T-helper 17 cell (primary cell): ENCODE results near the gene KBTBD12. TPM values are rescaled to one million over a fixed set of nuclear protein-coding genes. Genes with fewer than 3 reads are reported as not detected.

Experiments
- ATAC-seq: fragments of 150-1000 bp; cut with Tn5 transposase; 2 replicates; pipeline ENCODE4 v1.10.0; 2021; ENCODE audit warnings: mild to moderate bottlenecking, moderate library complexity
- DNase-seq, 3 donors: peaks; one replicate each; pipeline versions ENCODE4 v3.0.0 to v3.0.0-alpha.2; 2020 to 2021
- H3K9me3 ChIP-seq: one replicate; pipeline ENCODE4 v1.7.0; 2013; ENCODE audit warnings: low read length, mild to moderate bottlenecking; ENCODE audit not compliant: control insufficient read depth, poor library complexity, severe bottlenecking
- H3K27ac Mint-ChIP-seq: one replicate; pipeline ENCODE4 v1.8.0; 2022; ENCODE audit warnings: mild to moderate bottlenecking, moderate library complexity, mixed read lengths
- H3K27me3 Mint-ChIP-seq: one replicate; pipeline ENCODE4 v1.8.0; 2022; ENCODE audit warnings: mixed read lengths
- H3K36me3 Mint-ChIP-seq: one replicate; pipeline ENCODE4 v1.8.0; 2022; ENCODE audit warnings: low read depth, mixed read lengths
- H3K4me1 Mint-ChIP-seq: one replicate; pipeline ENCODE4 v1.8.0; 2022; ENCODE audit warnings: mild to moderate bottlenecking, mixed read lengths
- H3K4me3 Mint-ChIP-seq: one replicate; pipeline ENCODE4 v1.8.0; 2022; ENCODE audit warnings: mild to moderate bottlenecking, moderate library complexity, mixed read lengths
- total RNA-seq, 4 donors: library from RNA in 2 of 4; stranded (reverse) in 2 of 4; gene quantifications; one replicate each; pipeline ENCODE4 v1.2.3 and lab custom pipeline; 2022 to 2026

Gene KBTBD12
- total RNA-seq, 2 donors from 2014 or later, result 0.50 TPM; not detected in 1

- Mint-ChIP-seq H3K36me3 (no peaks in the 10 kb centered on the region), H3K4me1 (peaks cover 2% of the 10 kb centered on the region), H3K4me3 (no peak overlapping the region), H3K27ac (no peak overlapping the region), H3K27me3 (peaks cover 43% of the 10 kb centered on the region)
- DNase-seq, result no peak
- no peaks in the 10 kb centered on the region for H3K9me3 ChIP-seq
- no peak for ATAC-seq
Measured at GRCh38 chr3:127985655-127986225, 70.7 kb downstream of the KBTBD12 start.

- Mint-ChIP-seq H3K27me3 (peaks cover 43% of the 10 kb centered on the region), H3K27ac (no peak overlapping the region), H3K4me1 (peaks cover 2% of the 10 kb centered on the region), H3K4me3 (no peak overlapping the region), H3K36me3 (no peaks in the 10 kb centered on the region)
- no peaks in the 10 kb centered on the region for H3K9me3 ChIP-seq
- DNase-seq (no peak), ATAC-seq (no peak)
Measured at GRCh38 chr3:127986803-127987202, 71.8 kb downstream of the KBTBD12 start.

- H3K4me1 Mint-ChIP-seq, result peaks cover 2% of the 10 kb centered on the region
- no peak overlapping the region for H3K4me3 Mint-ChIP-seq
- no peaks in the 10 kb centered on the region for H3K36me3 Mint-ChIP-seq
- DNase-seq (no peak), ATAC-seq (no peak)
- H3K9me3 ChIP-seq, result no peaks in the 10 kb centered on the region
- H3K27me3 Mint-ChIP-seq, result peaks cover 39% of the 10 kb centered on the region
- no peak overlapping the region for H3K27ac Mint-ChIP-seq
Measured at GRCh38 chr3:127987309-127987995, 72.4 kb downstream of the KBTBD12 start.

- Mint-ChIP-seq H3K27ac (no peak overlapping the region), H3K4me3 (no peak overlapping the region), H3K36me3 (no peaks in the 10 kb centered on the region), H3K27me3 (peaks cover 28% of the 10 kb centered on the region), H3K4me1 (no peaks in the 10 kb centered on the region)
- DNase-seq (no peak), ATAC-seq (no peak)
- H3K9me3 ChIP-seq, result no peaks in the 10 kb centered on the region
Measured at GRCh38 chr3:127988770-127989557, 73.9 kb downstream of the KBTBD12 start.

GRCh38 chr3:127990051-127990450 is 75.0 kb downstream of the KBTBD12 start:
- DNase-seq (no peak), ATAC-seq (no peak)
- Mint-ChIP-seq H3K27me3 (peaks cover 17% of the 10 kb centered on the region), H3K4me3 (no peak overlapping the region), H3K27ac (no peak overlapping the region), H3K4me1 (no peaks in the 10 kb centered on the region), H3K36me3 (no peaks in the 10 kb centered on the region)
- no peaks in the 10 kb centered on the region for H3K9me3 ChIP-seq

- DNase-seq, result no peak
- Mint-ChIP-seq H3K4me3 (no peak overlapping the region), H3K4me1 (no peaks in the 10 kb centered on the region), H3K27ac (no peak overlapping the region), H3K36me3 (no peaks in the 10 kb centered on the region), H3K27me3 (peaks cover 16% of the 10 kb centered on the region)
- ATAC-seq, result no peak
- no peaks in the 10 kb centered on the region for H3K9me3 ChIP-seq
Measured at GRCh38 chr3:127990461-127990860, 75.4 kb downstream of the KBTBD12 start.

- Mint-ChIP-seq H3K4me1 (no peaks in the 10 kb centered on the region), H3K36me3 (no peaks in the 10 kb centered on the region), H3K27me3 (peaks cover 16% of the 10 kb centered on the region), H3K27ac (no peak overlapping the region), H3K4me3 (no peak overlapping the region)
- DNase-seq, result no peak
- no peaks in the 10 kb centered on the region for H3K9me3 ChIP-seq
- no peak for ATAC-seq
Measured at GRCh38 chr3:127991251-127991650, 76.2 kb downstream of the KBTBD12 start.

GRCh38 chr3:127991681-127992080 is 76.6 kb downstream of the KBTBD12 start:
- peaks cover 20% of the 10 kb centered on the region for H3K27me3 Mint-ChIP-seq
- peaks cover under 1% of the 10 kb centered on the region for H3K36me3 Mint-ChIP-seq
- H3K9me3 ChIP-seq, result no peaks in the 10 kb centered on the region
- no peak overlapping the region for H3K27ac Mint-ChIP-seq
- no peak for ATAC-seq
- no peak overlapping the region for H3K4me3 Mint-ChIP-seq
- DNase-seq, result no peak
- H3K4me1 Mint-ChIP-seq, result no peaks in the 10 kb centered on the region

- H3K27ac Mint-ChIP-seq, result no peak overlapping the region
Measured at GRCh38 chr3:127992127-127992526, 77.1 kb downstream of the KBTBD12 start.

GRCh38 chr3:127994011-127994410 is 79.0 kb downstream of the KBTBD12 start:
- H3K27me3 Mint-ChIP-seq, result peaks cover 4% of the 10 kb centered on the region
- no peak overlapping the region for H3K27ac Mint-ChIP-seq
- no peaks in the 10 kb centered on the region for H3K4me1 Mint-ChIP-seq
- H3K9me3 ChIP-seq, result no peaks in the 10 kb centered on the region
- H3K4me3 Mint-ChIP-seq, result no peak overlapping the region
- peaks cover 2% of the 10 kb centered on the region for H3K36me3 Mint-ChIP-seq
- DNase-seq (no peak), ATAC-seq (no peak)

More at GRCh38 chr3:127992127-127992526, 77.1 kb downstream of the KBTBD12 start:
- DNase-seq (no peak), ATAC-seq (no peak)
- Mint-ChIP-seq H3K36me3 (peaks cover 2% of the 10 kb centered on the region), H3K27me3 (peaks cover 20% of the 10 kb centered on the region), H3K4me1 (no peaks in the 10 kb centered on the region), H3K4me3 (no peak overlapping the region)
- no peaks in the 10 kb centered on the region for H3K9me3 ChIP-seq

GRCh38 chr3:127997016-127997415 is 82.0 kb downstream of the KBTBD12 start:
- Mint-ChIP-seq H3K27ac (no peak overlapping the region), H3K4me1 (no peaks in the 10 kb centered on the region), H3K4me3 (no peak overlapping the region), H3K27me3 (peaks cover 9% of the 10 kb centered on the region), H3K36me3 (peaks cover 2% of the 10 kb centered on the region)
- H3K9me3 ChIP-seq, result no peaks in the 10 kb centered on the region
- ATAC-seq (no peak), DNase-seq (no peak)

GRCh38 chr3:127997961-127998360 is 82.9 kb downstream of the KBTBD12 start:
- no peaks in the 10 kb centered on the region for H3K9me3 ChIP-seq
- Mint-ChIP-seq H3K27ac (no peak overlapping the region), H3K4me1 (no peaks in the 10 kb centered on the region), H3K36me3 (peaks cover 2% of the 10 kb centered on the region), H3K4me3 (no peak overlapping the region), H3K27me3 (peaks cover 12% of the 10 kb centered on the region)
- DNase-seq, result no peak
- no peak for ATAC-seq

GRCh38 chr3:127998596-127998995 is 83.6 kb downstream of the KBTBD12 start:
- H3K27me3 Mint-ChIP-seq, result peaks cover 12% of the 10 kb centered on the region
- no peaks in the 10 kb centered on the region for H3K4me1 Mint-ChIP-seq
- DNase-seq (no peak), ATAC-seq (no peak)
- H3K4me3 Mint-ChIP-seq, result no peak overlapping the region
- peaks cover 2% of the 10 kb centered on the region for H3K36me3 Mint-ChIP-seq
- H3K9me3 ChIP-seq, result no peaks in the 10 kb centered on the region
- no peak overlapping the region for H3K27ac Mint-ChIP-seq
